PC-3 (cell line): Measurements from ENCODE around the gene OR2W3. TPM values are rescaled to one million over a fixed set of nuclear protein-coding genes. Genes with fewer than 3 reads are reported as not detected.

Experiments
- ATAC-seq: fragments of 200-7000 bp; cut with Tn5 transposase; 2 replicates; pipeline ENCODE4 v1.9.1; 2020; ENCODE audit warnings: mild to moderate bottlenecking, moderate library complexity
- BruUV-seq: library from RNA; stranded (reverse); fragments of 400-500 nt; replicated peaks from 2 replicates; lab custom pipeline; 2021; lab: Mats Ljungman, UMichigan
- CTCF ChIA-PET: fragments of 300-600 bp; sonication (Branson Sonifier 250); formaldehyde crosslinking; loops from one replicate; lab custom pipeline; 2022; ENCODE audit warnings: antibody characterized with exemption; lab: Charles Lee
- POLR2A ChIA-PET: fragments of 300-600 bp; sonication (Branson Sonifier 250); formaldehyde crosslinking; loops from one replicate; lab custom pipeline; 2022; ENCODE audit warnings: antibody characterized with exemption; ENCODE audit not compliant: unreplicated experiment; lab: Charles Lee
- DNase-seq: peaks from one replicate; pipeline ENCODE4 v3.0.0-alpha.2; 2015
- H2AFZ ChIP-seq: fragments of 300-600 bp; sonication (generic); 2 replicates; pipeline ENCODE4 v1.6.0; 2016; ENCODE audit warnings: antibody characterized with exemption, low read length
- H3F3A ChIP-seq: fragments of 300-600 bp; sonication (generic); one replicate; pipeline ENCODE4 v1.6.0; 2017; ENCODE audit warnings: antibody characterized with exemption, low read length, control low read depth, mild to moderate bottlenecking; ENCODE audit not compliant: unreplicated experiment
- H3K27ac ChIP-seq: fragments of 300-600 bp; sonication (generic); 2 replicates; pipeline ENCODE4 v1.5.1; 2016; ENCODE audit warnings: mild to moderate bottlenecking, low read length
- H3K27me3 ChIP-seq: fragments of 300-600 bp; sonication (generic); 2 replicates; pipeline ENCODE4 v1.6.1; 2016; ENCODE audit warnings: low read length, mixed read lengths
- H3K36me3 ChIP-seq: fragments of 300-600 bp; sonication (generic); 2 replicates; pipeline ENCODE4 v1.6.1; 2016; ENCODE audit warnings: low read depth, mixed run types, low read length, mixed read lengths
- H3K4me1 ChIP-seq: fragments of 300-600 bp; sonication (generic); 2 replicates; pipeline ENCODE4 v1.5.1; 2016; ENCODE audit warnings: low read length; ENCODE audit not compliant: insufficient read depth
- H3K4me2 ChIP-seq: fragments of 300-600 bp; sonication (generic); 2 replicates; pipeline ENCODE4 v1.6.0; 2016; ENCODE audit warnings: low read length
- H3K4me3 ChIP-seq: fragments of 300-600 bp; sonication (generic); 2 replicates; pipeline ENCODE4 v1.5.1; 2016; ENCODE audit warnings: mild to moderate bottlenecking, low read length, mixed read lengths
- H3K79me2 ChIP-seq: fragments of 300-600 bp; sonication (generic); 2 replicates; pipeline ENCODE4 v1.6.1; 2017; ENCODE audit warnings: low read length, mixed read lengths
- H3K9ac ChIP-seq: fragments of 300-600 bp; sonication (generic); 2 replicates; pipeline ENCODE4 v1.6.0; 2016; ENCODE audit warnings: mild to moderate bottlenecking, low read length
- H3K9me2 ChIP-seq: fragments of 300-600 bp; sonication (generic); replicated peaks from 2 replicates; pipeline ENCODE4 v1.6.1; 2016; ENCODE audit warnings: mixed run types, low read length, mixed read lengths
- H3K9me3 ChIP-seq: fragments of 300-600 bp; sonication (generic); 2 replicates; pipeline ENCODE4 v1.6.1; 2016; ENCODE audit warnings: low read length, mixed read lengths
- H4K20me1 ChIP-seq: fragments of 300-600 bp; sonication (generic); 2 replicates; pipeline ENCODE4 v1.6.1; 2016; ENCODE audit warnings: low read length, mixed read lengths
- EZH2 ChIP-seq: fragments of 300-600 bp; sonication (generic); IDR thresholded peaks from one replicate; pipeline ENCODE4 v1.6.1; 2017; ENCODE audit warnings: antibody characterized with exemption, mild to moderate bottlenecking, low read length; ENCODE audit not compliant: unreplicated experiment
- EZH2phosphoT487 ChIP-seq: fragments of 300-600 bp; sonication (generic); IDR thresholded peaks from 2 replicates; pipeline ENCODE4 v1.6.1; 2018; ENCODE audit warnings: mild to moderate bottlenecking, antibody characterized with exemption, low read length, borderline replicate concordance
- intact Hi-C: fragments of 100-400 bp; cut with micrococcal nuclease; formaldehyde crosslinking; loops from 2 replicates; pipeline ENCODE4 v1.9.0; 2023
- total RNA-seq: library from RNA; depleted of rRNA; stranded (reverse); fragments of >200 nt; gene quantifications from 2 replicates; pipeline ENCODE4 v1.2.3, GENCODE V29; 2014
- TF ChIP-seq, protein P1 (sequence below): fragments of 300-600 bp; sonication (generic); conservative IDR thresholded peaks from 2 replicates; pipeline ENCODE4 v1.5.1; 2017; ENCODE audit warnings: antibody characterized with exemption, low read depth, mild to moderate bottlenecking, low read length

The OR2W3 gene
- total RNA-seq, 1 experiment from 2014 or later = 4.5 TPM

DNA sequence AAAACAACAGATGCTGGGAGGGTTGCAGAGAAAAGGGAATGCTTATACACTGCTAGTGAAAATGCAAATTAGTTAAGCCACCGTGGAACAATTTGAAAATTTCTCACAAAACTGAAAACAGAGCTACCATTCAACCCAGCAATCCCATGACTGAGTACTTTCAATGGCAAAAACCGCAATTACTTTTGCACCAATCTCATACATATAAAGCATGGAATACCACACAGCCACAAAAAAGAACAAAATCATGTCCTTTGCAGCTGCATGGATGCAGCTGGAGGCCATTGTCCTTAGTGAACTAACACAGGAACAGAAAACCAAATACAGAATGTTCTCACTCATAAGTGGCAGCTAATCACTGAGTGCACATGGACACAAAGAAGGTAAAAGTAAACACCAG, 18.4 kb downstream of the OR2W3 start:
- no peak for ATAC-seq
- intact Hi-C loops = loop anchor here (1.0 to 10.0 kb wide), 3 partner anchors 55 to 339 kb away; no protein-coding TSS in a partner anchor
- TF ChIP-seq EZH2 (no peak), EZH2phosphoT487 (no peak)
- TF ChIP-seq, protein P1, sequence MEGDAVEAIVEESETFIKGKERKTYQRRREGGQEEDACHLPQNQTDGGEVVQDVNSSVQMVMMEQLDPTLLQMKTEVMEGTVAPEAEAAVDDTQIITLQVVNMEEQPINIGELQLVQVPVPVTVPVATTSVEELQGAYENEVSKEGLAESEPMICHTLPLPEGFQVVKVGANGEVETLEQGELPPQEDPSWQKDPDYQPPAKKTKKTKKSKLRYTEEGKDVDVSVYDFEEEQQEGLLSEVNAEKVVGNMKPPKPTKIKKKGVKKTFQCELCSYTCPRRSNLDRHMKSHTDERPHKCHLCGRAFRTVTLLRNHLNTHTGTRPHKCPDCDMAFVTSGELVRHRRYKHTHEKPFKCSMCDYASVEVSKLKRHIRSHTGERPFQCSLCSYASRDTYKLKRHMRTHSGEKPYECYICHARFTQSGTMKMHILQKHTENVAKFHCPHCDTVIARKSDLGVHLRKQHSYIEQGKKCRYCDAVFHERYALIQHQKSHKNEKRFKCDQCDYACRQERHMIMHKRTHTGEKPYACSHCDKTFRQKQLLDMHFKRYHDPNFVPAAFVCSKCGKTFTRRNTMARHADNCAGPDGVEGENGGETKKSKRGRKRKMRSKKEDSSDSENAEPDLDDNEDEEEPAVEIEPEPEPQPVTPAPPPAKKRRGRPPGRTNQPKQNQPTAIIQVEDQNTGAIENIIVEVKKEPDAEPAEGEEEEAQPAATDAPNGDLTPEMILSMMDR = no peak

DNA sequence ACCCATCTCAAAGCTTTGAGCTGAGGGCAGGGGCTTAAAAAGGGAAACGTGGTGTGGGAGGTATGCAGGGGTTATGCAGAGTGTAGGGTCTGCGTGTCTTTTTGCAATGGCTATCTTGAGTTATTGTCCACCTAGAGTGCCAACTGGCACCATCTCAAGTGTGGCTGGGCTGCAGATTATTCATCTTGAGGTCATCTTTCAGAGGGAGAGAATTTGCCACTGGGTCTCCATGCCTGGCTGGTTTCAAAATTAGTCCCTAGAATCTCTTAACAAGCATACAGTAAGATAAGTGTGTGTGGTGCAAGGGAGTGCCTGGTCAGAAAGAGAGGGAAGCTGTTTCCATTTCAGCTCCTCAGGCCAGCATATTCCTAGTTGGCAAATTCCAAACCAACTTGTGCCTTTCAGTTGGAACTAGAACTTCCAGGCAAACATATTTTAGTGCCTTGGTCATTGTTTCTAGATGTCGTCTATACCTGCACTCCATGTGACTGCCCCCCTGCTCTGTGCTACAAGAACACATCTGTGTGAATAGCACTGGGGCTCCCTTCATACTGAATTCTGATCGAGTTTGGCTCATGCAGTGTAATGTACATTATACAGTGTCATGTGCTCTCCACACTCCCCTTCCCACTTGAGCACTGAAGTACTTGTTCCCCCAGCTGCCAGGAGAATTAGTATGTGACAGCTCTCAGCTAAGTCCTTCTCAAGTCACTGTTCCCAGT, 19.7 kb downstream of the OR2W3 start:
- H3F3A ChIP-seq = no peaks in the 10 kb centered on the region
- DNase-seq = peak; percentile 93
- H2AFZ ChIP-seq = peak overlapping the region; percentile 18; the same call in 1 of the 2 replicates
- CTCF ChIA-PET = interaction anchor here (0.9 kb wide), 1 partner anchor 8 kb away, joined by 5 read pairs; no protein-coding TSS in a partner anchor
- TF ChIP-seq EZH2 (no peak), EZH2phosphoT487 (no peak)
- TF ChIP-seq, protein P1 = no peak
- H4K20me1 ChIP-seq = no peaks in the 10 kb centered on the region
- no TSS peak for BruUV-seq
- H3K9ac ChIP-seq = no peak overlapping the region
- ATAC-seq = peak; percentile 90
- H3K4me2 ChIP-seq = peak overlapping the region; percentile 72
- peak overlapping the region; percentile 39 for H3K4me3 ChIP-seq
- no peaks in the 10 kb centered on the region for H3K79me2 ChIP-seq
- H3K9me2 ChIP-seq = no peaks in the 10 kb centered on the region
- H3K27me3 ChIP-seq = no peaks in the 10 kb centered on the region
- H3K27ac ChIP-seq = peak overlapping the region; percentile 45
- POLR2A ChIA-PET = no interaction called here
- no peaks in the 10 kb centered on the region for H3K9me3 ChIP-seq
- H3K4me1 ChIP-seq = peaks cover 25% of the 10 kb centered on the region
- no peaks in the 10 kb centered on the region for H3K36me3 ChIP-seq
- intact Hi-C loops = loop anchor here (1.0 to 10.0 kb wide), 4 partner anchors 56 to 340 kb away; partner anchors contain the start of gene OR14A2

More for the DNA sequence above, 18.4 kb downstream of the OR2W3 start:
- Histone ChIP-seq H4K20me1 (no peaks in the 10 kb centered on the region), H3K27ac (no peak overlapping the region), H3K9me3 (no peaks in the 10 kb centered on the region), H3K9me2 (no peaks in the 10 kb centered on the region), H3K4me2 (no peak overlapping the region), H3K27me3 (no peaks in the 10 kb centered on the region), H3K79me2 (no peaks in the 10 kb centered on the region), H3K4me1 (peaks cover 25% of the 10 kb centered on the region), H2AFZ (no peak overlapping the region), H3K4me3 (no peak overlapping the region), H3K36me3 (no peaks in the 10 kb centered on the region), H3K9ac (no peak overlapping the region), H3F3A (no peaks in the 10 kb centered on the region)
- ChIA-PET POLR2A (no interaction called here), CTCF (interaction anchor here (0.6 to 1.1 kb wide), 2 partner anchors 55 to 336 kb away, joined by 3 to 5 read pairs; no protein-coding TSS in a partner anchor)
- BruUV-seq = no TSS peak
- DNase-seq = no peak

DNA sequence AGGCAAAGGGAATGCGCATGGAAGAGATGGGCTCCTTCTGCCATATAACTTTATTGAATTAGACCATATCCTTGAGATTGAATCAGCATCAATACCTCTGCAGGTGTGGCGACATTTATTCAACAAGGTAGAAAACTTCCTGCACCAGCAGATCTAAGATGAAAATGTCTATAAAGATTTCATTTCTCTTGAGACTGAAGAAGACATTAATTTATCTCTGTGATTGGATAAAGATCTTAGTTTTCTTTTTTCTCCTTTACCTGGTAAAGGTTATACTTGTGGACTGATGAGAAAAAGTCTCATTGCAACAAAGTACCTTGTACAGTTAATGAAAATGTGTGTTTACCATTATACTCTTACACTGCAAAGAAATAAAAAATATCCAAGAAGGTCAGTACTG, 24.6 kb downstream of the OR2W3 start, which contains the start of gene OR2T8:
Gene OR2T8, plus strand, starts transcription at position 301 of the 400 bp plus-strand sequence. CDS start 766 bp downstream, outside the sequence.
- intact Hi-C loops = loop anchor here (5.0 to 10.0 kb wide), 2 partner anchors 173 to 345 kb away; partner anchors contain the start of gene OR14A2

More for the DNA sequence above, 24.6 kb downstream of the OR2W3 start, which contains the start of gene OR2T8:
- H3K9ac ChIP-seq = no peak within 1 kb of the TSS
- no peaks in the 10 kb centered on the region for H3K79me2 ChIP-seq
- CTCF ChIA-PET = no interaction called here
- H2AFZ ChIP-seq = no peak within 1 kb of the TSS
- no TSS peak for BruUV-seq
- DNase-seq (no peak), ATAC-seq (no peak)
- no peaks in the 10 kb centered on the region for H3K36me3 ChIP-seq
- H3F3A ChIP-seq = no peaks in the 10 kb centered on the region
- H3K4me1 ChIP-seq = peaks cover 13% of the 10 kb centered on the region
- no peaks in the 10 kb centered on the region for H3K27me3 ChIP-seq
- POLR2A ChIA-PET = no interaction called here
- no peaks in the 10 kb centered on the region for H3K9me3 ChIP-seq
- no peak within 1 kb of the TSS for H3K4me2 ChIP-seq
- H4K20me1 ChIP-seq = no peaks in the 10 kb centered on the region
- H3K9me2 ChIP-seq = no peaks in the 10 kb centered on the region
- TF ChIP-seq, protein P1 = no peak
- TF ChIP-seq EZH2phosphoT487 (no peak), EZH2 (no peak)
- no peak within 1 kb of the TSS for H3K4me3 ChIP-seq
- H3K27ac ChIP-seq = no peak within 1 kb of the TSS
